Gastrocnemius medialis (tissue), 4 donors: ENCODE data around the gene CLSTN3.

Experiments used
- CTCF ChIP-seq, 5 experiments: fragments of 450-650 bp in 3 of 5; fragments of 200-600 bp in 2 of 5; sonication (generic) in 2 of 5; IDR thresholded peaks in 4 of 5; conservative IDR thresholded peaks in 1 of 5; 1 replicate in 4 of 5; 2 replicates in 1 of 5; pipeline ENCODE4 v1.5.1; 2016 to 2019; ENCODE audit warnings: antibody characterized with exemption in 5 of 5, mild to moderate bottlenecking in 3 of 5, moderate library complexity in 3 of 5
- POLR2A ChIP-seq, 2 donors: fragments of 450-650 bp; IDR thresholded peaks; one replicate each; pipeline ENCODE4 v1.6.1; 2017; ENCODE audit warnings: antibody characterized with exemption in 2 of 2, mild to moderate bottlenecking in 2 of 2, moderate library complexity in 2 of 2

- TF ChIP-seq CTCF (IDR thresholded peaks at IDR 0.05 in 4 of 5, conservative IDR thresholded peaks at IDR 0.05 in 1 of 5): no peak
- TF ChIP-seq POLR2A (IDR thresholded peaks at IDR 0.05): no peak
These were observed 19.5 kb upstream of the CLSTN3 start for GRCh38 chr12:7110661-7111060.
